ENCODE measurements around the gene ZNF496. TPM values are rescaled to one million over a fixed set of nuclear protein-coding genes. Genes with fewer than 3 reads are reported as not detected.

ZNF496 gene
- total RNA-seq, 1 donor from 2014 or later, result 30.3 TPM

- Mint-ChIP-seq H3K4me1 (ENCODE audit: low read depth, unreplicated experiment) (peaks cover 31% of the 10 kb centered on the region), H3K9me3 (ENCODE audit: unreplicated experiment) (peaks cover 11% of the 10 kb centered on the region), H3K27me3 (ENCODE audit: low read depth, unreplicated experiment) (peaks cover 2% of the 10 kb centered on the region), H3K27ac (ENCODE audit: unreplicated experiment) (no peak overlapping the region), H3K36me3 (ENCODE audit: low read depth, unreplicated experiment) (peaks cover 2% of the 10 kb centered on the region), H3K4me3 (ENCODE audit: unreplicated experiment) (no peak overlapping the region)
- FAIRE-seq (no peak), DNase-seq (ENCODE audit: low read depth) (no peak)
- Histone ChIP-seq H3K4me3 (ENCODE audit: insufficient read depth, low read depth, low read length) (no peak overlapping the region), H3K9ac (ENCODE audit: low read length) (no peak overlapping the region), H3K4me1 (ENCODE audit: insufficient read depth, low read length) (peaks cover 11% of the 10 kb centered on the region), H4K20me1 (ENCODE audit: insufficient read depth, low read length) (no peaks in the 10 kb centered on the region), H3K79me2 (ENCODE audit: insufficient read depth, low read length) (no peaks in the 10 kb centered on the region), H3K9me3 (ENCODE audit: insufficient read depth, low read depth, low read length) (no peaks in the 10 kb centered on the region), H3K27ac (ENCODE audit: low read depth, low read length) (no peak overlapping the region), H3K4me2 (ENCODE audit: low read length) (no peak overlapping the region), H3K27me3 (ENCODE audit: insufficient read depth, low read length) (no peaks in the 10 kb centered on the region), H2AFZ (ENCODE audit: low read depth, low read length) (no peak overlapping the region), H3K36me3 (ENCODE audit: insufficient read depth, low read length) (no peaks in the 10 kb centered on the region)
- TF ChIP-seq CTCF (IDR thresholded peaks at IDR 0.05; ENCODE audit: insufficient read depth, low read depth, low read length), result no peak
- TF ChIP-seq EZH2 (IDR thresholded peaks at IDR 0.05; ENCODE audit: insufficient read depth, low read length), result no peak
Observed at GRCh38 chr1:247360116-247360898, 28.6 kb upstream of the ZNF496 start.

GRCh38 chr1:247359559-247359958, 27.9 kb upstream of the ZNF496 start:
- FAIRE-seq, result no peak
- Histone ChIP-seq H3K27me3 (ENCODE audit: insufficient read depth, low read length) (no peaks in the 10 kb centered on the region), H3K4me3 (ENCODE audit: insufficient read depth, low read depth, low read length) (no peak overlapping the region), H3K4me2 (ENCODE audit: low read length) (no peak overlapping the region), H4K20me1 (ENCODE audit: insufficient read depth, low read length) (no peaks in the 10 kb centered on the region), H3K4me1 (ENCODE audit: insufficient read depth, low read length) (peaks cover 11% of the 10 kb centered on the region), H2AFZ (ENCODE audit: low read depth, low read length) (no peak overlapping the region), H3K36me3 (ENCODE audit: insufficient read depth, low read length) (no peaks in the 10 kb centered on the region), H3K9ac (ENCODE audit: low read length) (no peak overlapping the region), H3K9me3 (ENCODE audit: insufficient read depth, low read depth, low read length) (no peaks in the 10 kb centered on the region), H3K27ac (ENCODE audit: low read depth, low read length) (no peak overlapping the region), H3K79me2 (ENCODE audit: insufficient read depth, low read length) (no peaks in the 10 kb centered on the region)
- peaks cover 5% of the 10 kb centered on the region for H3K9me3 Mint-ChIP-seq (ENCODE audit: unreplicated experiment)
- no peak for DNase-seq (ENCODE audit: low read depth)
- peaks cover 31% of the 10 kb centered on the region for H3K4me1 Mint-ChIP-seq (ENCODE audit: low read depth, unreplicated experiment)
- no peak overlapping the region for H3K4me3 Mint-ChIP-seq (ENCODE audit: unreplicated experiment)
- H3K36me3 Mint-ChIP-seq (ENCODE audit: low read depth, unreplicated experiment), result no peaks in the 10 kb centered on the region
- H3K27me3 Mint-ChIP-seq (ENCODE audit: low read depth, unreplicated experiment), result peaks cover 2% of the 10 kb centered on the region
- no peak overlapping the region for H3K27ac Mint-ChIP-seq (ENCODE audit: unreplicated experiment)
- TF ChIP-seq CTCF (IDR thresholded peaks at IDR 0.05; ENCODE audit: insufficient read depth, low read depth, low read length), result no peak
- no peak for TF ChIP-seq EZH2 (IDR thresholded peaks at IDR 0.05; ENCODE audit: insufficient read depth, low read length)

GRCh38 chr1:247358920-247359319, 27.3 kb upstream of the ZNF496 start:
- Histone ChIP-seq H4K20me1 (ENCODE audit: insufficient read depth, low read length) (no peaks in the 10 kb centered on the region), H3K27ac (ENCODE audit: low read depth, low read length) (no peak overlapping the region), H3K27me3 (ENCODE audit: insufficient read depth, low read length) (no peaks in the 10 kb centered on the region), H3K4me3 (ENCODE audit: insufficient read depth, low read depth, low read length) (no peak overlapping the region), H3K9me3 (ENCODE audit: insufficient read depth, low read depth, low read length) (no peaks in the 10 kb centered on the region), H3K4me2 (ENCODE audit: low read length) (no peak overlapping the region), H3K4me1 (ENCODE audit: insufficient read depth, low read length) (peaks cover 11% of the 10 kb centered on the region), H3K79me2 (ENCODE audit: insufficient read depth, low read length) (no peaks in the 10 kb centered on the region), H3K9ac (ENCODE audit: low read length) (no peak overlapping the region), H3K36me3 (ENCODE audit: insufficient read depth, low read length) (no peaks in the 10 kb centered on the region), H2AFZ (ENCODE audit: low read depth, low read length) (no peak overlapping the region)
- Mint-ChIP-seq H3K4me1 (ENCODE audit: low read depth, unreplicated experiment) (peaks cover 31% of the 10 kb centered on the region), H3K4me3 (ENCODE audit: unreplicated experiment) (no peak overlapping the region), H3K27ac (ENCODE audit: unreplicated experiment) (no peak overlapping the region), H3K9me3 (ENCODE audit: unreplicated experiment) (peaks cover 5% of the 10 kb centered on the region), H3K36me3 (ENCODE audit: low read depth, unreplicated experiment) (no peaks in the 10 kb centered on the region), H3K27me3 (ENCODE audit: low read depth, unreplicated experiment) (peaks cover 2% of the 10 kb centered on the region)
- FAIRE-seq (no peak), DNase-seq (ENCODE audit: low read depth) (no peak)
- TF ChIP-seq CTCF (IDR thresholded peaks at IDR 0.05; ENCODE audit: insufficient read depth, low read depth, low read length) (no peak), EZH2 (IDR thresholded peaks at IDR 0.05; ENCODE audit: insufficient read depth, low read length) (no peak)
